Activated CD4-positive, alpha-beta T cell treated with anti-CD3 and anti-CD28 coated beads, Interleukin-2, Interleukin-4, amounts not matched to agents 100 ng/mL and 50 ng/mL, durations not matched to agents 16 hours and 8 hours (primary cell): ENCODE measurements around the gene UVRAG.

ENCODE experiments used
- DNase-seq: peaks from one replicate; pipeline ENCODE4 v3.0.0-alpha.2; 2020; ENCODE audit warnings: low spot score

The UVRAG gene

DNA sequence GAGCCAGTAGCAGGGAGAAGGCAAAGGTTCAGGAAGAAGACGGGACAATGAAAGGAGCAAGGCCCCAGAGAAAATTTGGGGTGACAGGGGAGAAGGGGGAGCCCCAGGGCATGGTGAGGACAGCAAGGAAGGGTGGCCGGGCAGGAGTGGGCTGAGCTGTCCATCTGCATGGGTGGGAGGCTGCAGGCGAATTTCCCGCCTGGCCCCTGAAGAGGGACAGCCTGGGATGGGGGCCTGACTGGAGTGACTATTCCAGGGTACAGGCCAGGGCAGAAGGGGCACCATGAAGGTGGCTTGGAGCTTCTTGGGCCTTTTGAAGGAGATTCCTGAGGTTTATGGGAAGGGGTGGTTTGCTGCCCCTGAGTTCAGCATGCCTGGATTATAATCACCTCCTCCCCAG is 335.1 kb downstream of the UVRAG start:
- no peak for DNase-seq

DNA sequence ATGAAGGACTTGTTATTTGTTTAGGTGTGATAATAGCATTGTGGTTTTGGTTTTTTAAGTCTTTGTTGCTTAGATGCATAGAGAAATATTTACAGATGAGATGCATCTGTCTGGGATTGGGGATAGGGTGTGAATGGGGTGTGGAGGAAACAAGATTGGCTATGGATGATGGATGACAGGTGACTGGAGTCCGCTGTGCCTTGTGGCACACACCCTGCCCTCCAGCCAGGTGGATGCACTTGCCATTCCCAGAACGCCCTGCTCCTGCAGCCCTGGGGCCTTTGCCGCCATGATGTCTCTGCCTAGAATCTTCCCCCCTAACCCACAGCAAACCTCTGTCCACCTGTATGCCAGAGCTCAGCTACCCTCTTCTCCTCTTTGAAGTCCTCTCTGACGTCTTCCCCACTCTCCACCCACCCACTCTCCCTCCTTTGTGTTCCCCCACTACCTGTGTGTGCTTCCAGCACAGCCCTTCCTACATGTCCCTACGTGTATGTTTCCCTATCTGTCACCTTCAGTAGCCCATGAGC is 336.6 kb downstream of the UVRAG start:
- DNase-seq: no peak

DNA sequence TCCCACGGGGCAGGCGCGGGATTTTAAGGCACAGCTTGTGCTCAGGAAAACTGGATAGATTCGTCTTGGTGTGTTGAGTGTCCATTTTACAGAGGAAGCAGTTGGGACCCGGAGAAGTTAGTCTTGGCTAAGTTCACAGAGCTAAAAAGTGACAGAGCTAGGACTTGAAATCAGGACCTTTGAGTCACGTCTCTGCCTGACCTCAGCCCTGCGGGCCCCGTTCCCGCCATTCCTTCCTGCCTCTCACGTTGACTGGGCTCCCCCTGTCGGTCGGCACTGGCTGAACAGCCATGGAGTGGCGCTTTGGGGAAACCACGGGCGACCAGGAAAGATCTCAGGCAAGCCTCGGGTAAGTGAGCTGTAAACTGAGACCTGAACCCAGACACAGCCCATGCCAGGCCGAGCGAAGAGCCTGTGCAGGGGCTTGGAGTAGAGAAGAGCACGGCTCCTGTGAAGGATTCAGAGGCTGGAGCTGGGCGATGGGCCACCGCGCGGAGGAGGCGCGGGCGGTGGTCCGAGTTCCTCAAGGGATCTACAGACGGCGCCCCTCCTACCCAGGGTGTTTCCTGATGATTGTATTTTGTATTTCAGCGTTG is 337.2 kb downstream of the UVRAG start:
- DNase-seq: peak; percentile 92

DNA sequence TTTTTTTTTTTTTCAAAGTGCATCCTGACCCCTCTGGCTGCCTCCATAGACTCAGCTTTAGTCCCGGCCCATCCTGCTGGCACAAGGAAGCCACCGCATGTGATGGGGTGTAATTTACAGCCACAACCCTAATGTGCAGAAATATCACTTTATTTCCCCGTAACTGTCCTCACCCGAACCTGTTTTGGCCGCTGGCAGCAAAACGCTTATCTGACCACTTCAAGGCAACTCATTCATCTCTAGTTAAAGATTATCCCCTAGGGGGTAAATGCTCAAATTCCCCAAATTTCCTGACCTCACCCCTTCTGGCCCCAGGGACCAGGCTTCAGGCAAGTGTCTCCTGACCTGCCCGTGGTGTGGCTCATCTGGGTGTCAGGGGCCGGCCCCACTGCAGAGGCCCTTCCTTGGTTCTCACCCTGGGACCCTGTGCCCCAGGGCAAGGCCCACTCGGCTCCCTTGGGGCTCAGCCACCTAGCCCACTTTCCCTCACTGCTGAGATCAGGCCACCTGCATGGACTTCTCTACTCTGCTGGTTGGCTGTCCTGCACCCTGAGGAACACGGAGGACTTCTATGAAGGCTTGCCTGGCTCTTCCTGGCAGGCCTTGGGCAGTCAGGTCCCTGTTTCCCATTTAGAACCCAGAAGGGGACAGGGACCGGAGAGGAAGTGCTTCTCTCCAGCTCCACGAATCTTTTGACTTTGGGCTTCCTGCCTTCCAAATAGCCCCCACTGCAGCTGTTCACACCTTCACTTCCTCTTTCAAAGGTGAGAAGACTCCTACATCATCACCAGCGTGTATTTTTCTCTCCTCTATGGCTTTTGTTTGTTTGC is 337.9 kb downstream of the UVRAG start:
- peak; percentile 14 for DNase-seq

DNA sequence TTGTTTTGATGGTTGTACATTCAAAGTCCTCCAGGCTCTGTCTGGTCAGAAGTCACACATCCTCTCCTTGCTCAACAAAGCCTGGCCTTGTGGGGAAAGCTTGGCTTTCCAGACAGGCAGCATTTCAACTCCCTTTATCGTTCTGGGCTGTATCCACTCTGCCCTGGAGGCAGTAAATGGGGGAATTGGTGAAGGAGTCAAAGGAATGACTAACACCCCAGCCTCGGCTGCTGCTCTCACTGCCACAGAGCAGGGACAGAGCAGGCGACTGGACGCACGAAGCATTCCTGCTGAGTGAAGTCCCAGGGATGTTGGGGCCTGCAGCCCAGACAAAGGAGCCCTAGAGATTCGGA is 338.5 kb downstream of the UVRAG start:
- no peak for DNase-seq

DNA sequence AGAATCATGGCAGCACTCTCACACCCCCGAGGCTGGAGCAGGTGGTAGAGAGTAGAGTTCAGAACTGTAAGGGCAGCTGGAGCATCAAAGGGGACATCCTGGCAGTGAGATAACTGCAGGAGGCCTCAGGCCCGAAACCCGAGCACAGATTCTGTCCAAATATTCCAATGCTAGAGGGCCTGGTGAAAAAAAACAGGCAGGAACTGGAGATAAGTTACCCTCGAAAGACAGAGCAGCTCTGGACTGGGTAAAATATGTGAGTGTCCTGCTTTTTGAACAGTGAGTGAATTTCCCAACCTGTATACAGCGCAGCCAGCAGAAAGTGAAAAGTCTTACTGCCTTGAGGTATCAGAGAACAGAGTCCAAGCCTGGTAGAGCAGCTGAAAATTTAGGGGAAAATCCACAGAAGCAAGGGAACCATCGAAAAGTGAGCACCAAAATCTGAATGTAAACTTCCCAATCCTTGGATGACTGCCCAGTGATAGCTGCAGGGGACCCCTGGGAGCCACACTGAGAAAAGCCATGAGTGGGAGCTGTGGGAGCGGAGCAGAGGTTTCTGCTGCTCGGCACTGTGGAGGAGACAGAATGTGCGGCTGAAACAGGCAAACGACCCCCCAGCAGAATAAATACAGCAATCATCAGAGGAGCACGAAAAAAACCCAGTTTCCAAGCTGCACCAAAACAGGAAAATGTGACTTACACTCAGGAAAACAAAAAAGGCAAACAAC is 340.7 kb downstream of the UVRAG start:
- DNase-seq: no peak

DNA sequence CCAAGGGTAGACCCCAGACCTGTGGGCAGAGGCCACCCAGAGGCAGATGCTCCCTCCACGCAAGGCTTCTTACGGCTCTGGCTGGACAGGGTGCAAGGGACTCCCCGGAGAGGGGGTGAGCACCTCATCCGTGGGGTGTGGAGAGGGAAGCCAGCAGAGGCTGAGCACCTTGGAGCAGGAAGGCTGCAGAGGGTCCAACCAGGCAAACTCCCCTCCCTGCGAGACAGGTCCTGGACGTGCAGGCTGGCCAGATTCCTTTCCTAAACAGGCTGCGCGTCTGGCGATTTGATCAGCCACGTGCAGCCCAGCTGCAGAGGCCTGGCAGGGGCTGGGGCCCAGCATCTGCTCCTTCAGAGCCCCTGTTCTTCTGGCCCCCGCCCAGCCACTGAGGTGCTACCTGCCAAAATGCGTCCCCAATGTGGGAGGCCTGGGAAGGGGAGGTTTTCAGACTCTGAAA is 342.0 kb downstream of the UVRAG start:
- no peak for DNase-seq

DNA sequence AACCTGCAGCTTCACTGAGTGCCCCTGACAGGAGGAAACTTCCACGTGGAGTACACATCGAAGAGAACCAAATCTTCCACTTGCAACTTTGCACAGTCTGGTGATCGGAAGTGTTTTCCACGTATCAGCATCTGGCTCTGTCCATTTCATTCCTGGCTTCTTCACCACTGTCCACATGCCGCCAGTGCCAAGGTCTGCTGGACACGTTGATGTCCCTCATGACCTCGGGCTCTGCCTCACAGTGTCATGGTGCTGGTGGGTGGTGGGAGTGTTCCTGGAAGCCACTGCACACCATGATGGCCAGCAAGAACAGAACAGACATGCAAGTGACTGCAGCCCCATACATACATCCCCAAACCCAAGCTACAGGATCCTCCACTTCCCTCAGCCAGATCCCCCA is 342.9 kb downstream of the UVRAG start:
- DNase-seq: no peak

DNA sequence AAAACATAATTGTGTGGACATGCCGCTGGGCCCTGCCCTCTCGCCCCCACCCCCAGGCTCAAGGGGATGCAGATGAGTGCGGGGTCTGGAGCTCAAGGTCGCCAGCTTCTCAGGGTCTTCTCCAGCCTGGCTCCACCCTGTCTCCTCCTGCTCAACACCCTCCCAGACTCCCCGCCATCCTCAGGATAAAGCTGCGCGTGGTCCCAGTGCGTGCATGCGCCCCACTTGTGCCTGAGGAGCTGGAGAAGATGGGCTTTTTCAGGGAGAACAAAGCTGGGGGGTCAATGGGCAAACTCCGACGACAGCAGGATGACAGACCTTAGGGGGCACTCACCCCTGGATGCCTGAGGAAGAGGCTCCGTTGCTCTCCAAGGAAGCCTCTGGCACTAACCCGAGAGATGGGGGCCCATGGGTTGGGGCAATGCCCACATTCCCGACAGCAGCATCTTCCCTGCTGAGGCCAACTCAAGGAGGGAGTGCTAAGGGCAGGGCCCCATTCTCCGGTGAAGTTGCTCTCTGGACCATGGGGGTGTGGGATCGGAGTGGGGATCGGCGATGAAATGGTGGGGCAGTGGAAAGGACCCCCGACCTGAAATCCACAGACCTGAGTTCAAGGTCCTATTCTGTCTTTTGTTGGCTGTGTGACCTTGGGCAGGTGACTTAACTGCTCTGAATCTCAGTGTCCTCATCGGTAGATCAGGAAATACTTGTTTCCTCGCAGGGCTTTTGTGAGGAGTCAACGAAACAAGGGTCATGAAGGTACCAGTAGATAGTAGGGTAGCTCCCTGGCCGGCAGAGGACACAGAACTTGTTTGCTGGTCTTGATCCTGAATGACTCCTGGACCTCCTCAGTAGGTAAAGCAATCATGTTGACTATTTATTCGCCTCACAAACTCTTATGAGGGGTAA is 343.6 kb downstream of the UVRAG start:
- DNase-seq: no peak

DNA sequence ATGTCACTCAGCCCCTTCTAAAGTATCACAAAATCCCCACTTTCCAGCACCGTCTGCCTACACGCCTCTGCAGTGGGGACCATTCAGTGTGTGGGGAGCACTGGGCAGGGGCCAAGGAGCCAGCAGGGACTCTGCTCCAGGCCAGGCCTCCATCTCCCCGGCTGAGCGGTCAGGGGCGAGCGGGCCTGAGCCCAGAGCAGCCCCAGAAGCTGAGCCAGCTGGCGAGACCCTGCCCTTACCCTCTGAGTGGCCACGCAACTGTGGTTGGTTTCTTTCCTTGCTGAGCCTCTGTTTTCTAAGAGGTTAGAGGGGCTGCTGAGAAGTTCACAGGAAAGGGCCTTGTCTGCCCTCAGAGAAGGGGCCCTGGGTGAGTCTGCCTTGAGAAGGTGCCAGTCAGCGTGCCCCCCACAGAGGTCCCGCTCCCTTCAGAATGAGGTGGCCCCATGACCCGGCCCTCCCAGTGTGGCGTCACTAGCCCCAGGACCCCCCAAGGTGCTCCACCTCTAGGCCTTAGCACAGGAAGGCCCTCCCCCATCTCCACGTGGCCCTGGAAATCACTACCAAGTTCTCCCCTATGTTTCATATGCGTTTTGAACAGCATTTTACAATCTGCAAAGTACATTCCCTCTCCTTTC is 344.4 kb downstream of the UVRAG start:
- DNase-seq: no peak

DNA sequence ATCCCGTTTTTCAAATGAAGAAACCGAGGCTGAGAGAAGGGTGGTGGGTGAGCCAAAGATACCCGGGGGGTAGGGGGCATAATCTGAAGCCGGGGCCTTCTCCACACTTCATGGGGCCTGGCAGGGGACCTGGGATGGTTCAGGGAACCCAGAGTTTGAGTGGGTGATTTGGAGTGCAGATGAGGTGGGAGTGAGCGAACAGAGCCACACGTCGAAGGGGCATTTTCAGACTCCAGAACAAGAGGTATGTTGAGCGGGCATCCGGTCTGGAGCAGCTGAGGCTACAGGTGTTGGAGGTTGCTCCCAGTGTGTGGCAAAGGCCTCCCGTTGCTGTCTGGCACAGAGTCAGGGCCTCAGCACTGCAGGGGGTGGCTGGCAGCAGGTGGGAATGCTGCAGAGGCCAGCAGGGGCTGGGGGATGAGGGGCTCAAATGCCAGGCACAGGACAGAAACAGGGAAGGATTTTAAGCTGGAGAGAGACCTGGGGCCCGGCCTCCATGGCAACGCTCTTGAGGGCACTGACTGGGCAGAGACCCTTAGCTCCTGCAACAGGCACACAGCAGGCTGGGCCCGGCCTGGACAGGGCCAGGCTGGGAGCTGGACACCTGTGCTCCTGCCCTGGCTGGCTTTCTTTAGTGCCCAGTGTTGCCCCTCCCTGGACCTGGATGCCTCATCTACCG is 345.1 kb downstream of the UVRAG start:
- no peak for DNase-seq

DNA sequence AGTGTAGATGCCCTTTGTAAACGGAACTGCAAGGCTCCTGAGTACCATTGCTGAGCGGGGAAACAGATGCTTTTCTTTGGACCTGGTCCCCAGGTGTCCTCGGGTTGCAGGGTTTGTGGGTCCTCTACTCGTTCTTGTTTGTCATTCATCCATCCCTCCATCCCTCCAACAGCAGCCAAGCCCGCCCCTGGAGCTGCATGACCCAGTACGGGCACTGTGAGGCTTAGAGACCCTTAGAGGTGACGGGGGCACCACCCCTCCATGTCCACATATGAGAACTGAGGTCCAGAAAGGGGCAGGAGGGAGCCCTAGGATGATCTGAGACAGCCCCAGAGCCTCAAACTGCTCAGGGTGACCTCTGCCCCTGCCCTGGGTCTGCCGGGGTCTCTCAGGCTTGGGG is 345.8 kb downstream of the UVRAG start:
- no peak for DNase-seq

DNA sequence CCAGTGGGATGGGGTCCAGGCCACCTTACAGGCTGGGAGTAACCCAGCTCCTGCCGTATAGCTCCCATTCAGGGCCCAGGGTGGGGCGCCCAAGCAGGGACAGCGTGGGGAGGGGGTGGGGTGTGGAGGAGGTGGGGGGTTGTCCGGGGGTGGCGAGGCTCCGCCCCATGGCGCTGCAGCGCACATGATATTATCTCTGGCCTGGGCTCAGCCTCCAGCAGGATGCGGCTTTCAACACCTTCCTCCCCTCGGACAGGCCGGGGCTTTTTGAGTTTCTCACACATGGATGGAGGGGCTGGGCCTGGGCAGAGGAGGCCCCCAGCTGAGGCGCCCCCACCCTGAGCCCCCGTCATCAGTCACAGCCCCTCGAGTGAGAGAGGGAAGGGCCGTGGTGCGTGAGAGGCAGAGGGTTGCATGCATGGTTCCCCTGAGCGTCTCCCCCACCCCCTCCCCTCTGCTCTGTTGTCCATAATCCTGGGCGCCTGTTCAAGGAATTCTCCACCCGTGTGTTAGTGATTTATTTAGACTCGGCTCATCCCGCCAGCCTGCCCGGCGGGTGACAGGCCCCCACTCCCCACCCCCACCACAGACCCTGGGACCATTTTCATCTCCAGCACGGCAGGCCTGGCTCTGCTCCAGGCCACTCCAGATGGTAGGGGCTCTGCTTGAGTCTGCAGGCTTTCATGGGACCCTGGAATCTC is 346.4 kb downstream of the UVRAG start:
- DNase-seq: no peak

DNA sequence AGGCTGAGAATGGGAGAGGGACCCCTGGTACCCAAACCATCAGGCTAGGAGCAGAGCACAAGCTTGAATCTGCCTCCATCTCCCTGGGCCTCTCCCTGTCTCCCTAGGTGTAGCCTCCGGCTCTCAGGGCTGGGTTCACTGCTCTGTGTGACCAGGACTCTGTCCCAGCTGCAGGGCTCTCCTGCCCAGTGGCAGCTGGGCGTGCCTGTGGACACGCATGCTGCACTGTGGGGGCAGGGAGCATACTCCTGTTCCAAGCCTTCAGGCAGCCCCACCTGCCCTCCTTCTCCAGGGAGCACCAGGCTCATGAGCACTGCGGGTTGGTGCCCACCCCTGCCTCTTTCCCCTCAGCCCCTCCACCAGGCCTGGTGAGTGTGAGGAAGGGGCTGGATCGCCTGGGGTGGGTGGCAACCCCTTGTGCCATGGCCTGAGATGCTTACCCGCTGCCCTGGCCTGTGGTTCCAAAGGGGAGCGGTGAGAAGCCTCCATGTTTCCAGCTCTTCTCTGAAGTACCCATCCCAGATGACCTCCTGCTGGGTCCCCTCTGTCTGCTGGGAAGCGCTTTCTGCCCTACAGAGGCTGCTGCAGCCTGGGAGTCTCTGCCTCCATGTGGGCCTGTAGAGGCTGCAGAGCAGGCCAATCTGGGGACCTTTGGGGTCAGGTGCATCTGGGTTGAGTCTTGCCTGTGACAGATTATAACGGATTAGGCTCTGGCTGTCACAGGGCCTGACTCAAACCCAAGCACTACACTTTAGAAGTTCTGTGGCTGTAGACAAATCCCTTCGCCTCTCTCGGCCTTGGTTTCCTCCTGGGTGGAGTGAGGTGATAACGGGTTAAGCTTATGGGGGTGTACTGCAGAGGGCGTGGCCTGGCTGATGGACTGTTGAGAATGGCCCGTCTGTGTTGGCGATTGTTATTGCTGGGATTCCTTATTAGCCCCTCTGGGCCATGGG is 347.6 kb downstream of the UVRAG start:
- DNase-seq: no peak

DNA sequence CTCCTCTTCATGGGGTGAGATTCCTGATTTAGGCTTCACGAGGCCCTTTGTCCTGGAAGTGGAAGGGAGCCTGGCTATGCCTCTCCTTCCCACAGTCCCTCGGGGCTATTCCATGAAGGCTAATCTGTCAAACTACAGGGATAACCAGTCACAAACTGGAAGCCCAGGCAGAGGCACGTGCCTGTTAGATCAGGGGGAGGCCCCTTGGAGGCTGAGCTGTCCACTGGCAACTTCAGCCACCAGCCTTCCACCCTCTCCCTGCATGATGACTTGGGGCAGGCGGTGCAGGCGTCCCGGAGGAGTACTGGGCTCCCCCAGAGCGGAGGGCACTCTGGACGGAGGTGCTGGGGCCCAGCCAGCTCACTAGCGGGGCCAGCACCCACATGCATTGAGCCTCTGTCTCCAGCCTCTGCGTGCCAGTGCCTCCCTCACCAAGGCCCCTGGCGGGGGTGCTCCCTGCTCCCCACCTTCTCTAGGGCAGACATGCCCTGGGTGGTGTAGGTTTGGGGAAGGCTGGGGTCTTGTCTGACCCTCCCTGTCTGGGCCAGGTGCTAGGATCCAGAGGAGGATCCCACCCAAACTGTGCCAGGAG is 348.4 kb downstream of the UVRAG start:
- DNase-seq: no peak

DNA sequence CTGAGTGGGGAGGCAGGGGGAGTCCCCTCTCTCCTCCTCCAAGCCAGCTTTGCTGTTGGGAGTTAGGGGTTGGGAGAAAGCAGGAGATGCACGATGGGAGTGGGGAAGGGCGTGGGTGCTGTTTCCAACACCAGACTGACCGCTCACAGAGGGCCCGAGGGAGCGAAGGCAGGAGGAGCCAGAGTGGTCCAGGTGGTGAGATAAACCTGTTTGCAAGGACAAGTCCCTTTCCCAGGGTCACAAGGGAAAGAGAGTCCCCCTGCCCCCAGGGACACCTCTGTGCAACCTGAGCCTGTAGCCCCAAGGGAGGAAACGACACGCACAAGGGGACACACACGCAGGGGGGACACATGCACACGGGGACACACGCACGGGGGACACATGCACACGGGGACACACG is 349.1 kb downstream of the UVRAG start:
- no peak for DNase-seq

DNA sequence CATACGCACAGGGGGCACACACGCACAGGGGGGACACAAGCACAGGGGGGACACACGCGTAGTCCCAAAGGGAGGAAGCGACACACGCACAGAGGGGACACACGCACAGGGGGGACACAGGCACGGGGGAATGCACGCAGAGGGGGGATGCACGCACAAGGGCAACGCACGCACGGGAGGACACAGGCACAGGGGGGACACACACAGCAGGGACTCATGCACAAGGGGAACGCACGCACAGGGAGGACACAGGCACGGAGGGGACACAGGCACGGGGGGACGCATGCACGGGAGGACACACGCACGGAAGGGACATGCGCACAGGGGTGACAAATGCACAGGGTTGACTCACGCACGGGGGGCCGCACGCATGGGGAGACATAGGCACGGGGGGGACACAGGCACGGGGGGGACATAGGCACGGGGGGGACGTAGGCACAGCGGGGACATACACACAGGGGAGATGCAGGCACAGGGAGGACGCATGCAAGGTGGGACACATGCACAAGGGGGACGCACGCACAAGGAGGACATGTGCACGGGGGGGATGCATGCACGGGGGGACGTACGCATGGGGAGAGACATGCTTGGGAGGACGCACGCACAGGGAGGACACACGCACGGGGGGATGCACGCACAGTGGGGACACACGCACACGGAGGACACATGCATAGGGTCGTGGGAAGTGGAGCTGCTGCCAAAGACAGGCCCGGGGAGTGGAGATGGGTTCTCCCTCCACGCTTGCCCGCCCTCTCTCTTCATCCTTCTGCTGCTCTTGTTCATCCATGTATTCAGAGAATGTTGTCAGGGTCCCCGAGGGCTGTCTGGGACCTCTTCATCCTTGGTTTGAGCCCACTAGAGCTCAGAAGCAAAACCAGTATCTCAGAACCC is 350.1 kb downstream of the UVRAG start:
- no peak for DNase-seq

DNA sequence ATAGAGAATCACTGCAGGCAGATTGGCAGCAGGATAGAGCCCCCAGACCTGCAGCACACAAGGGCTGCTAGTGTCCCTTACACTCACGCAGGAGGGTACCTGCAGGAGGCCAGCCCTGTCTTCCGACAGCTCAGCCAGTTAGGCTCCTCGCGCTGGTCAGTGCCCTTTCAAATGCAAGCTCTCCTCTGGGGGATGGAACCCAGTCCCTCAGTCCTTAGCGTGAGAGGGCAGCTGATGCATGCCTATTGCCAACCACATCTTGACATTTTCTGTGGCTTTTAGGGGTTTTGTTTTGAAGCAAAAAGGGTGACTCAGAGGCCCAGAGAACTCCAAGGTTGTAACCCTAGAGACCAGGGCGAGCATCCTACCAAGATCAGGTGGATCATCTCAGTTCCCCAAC is 351.3 kb downstream of the UVRAG start:
- DNase-seq: peak; percentile 83
